ENCODE data around the gene ZNF70. TPM values are rescaled to one million over a fixed set of nuclear protein-coding genes. Genes with fewer than 3 reads are reported as not detected.

Gene ZNF70
- total and polyA plus RNA-seq, 10 of the 15 experiments (the other 5 are each of a cell fraction or from before 2014, with no cell fraction given): 0.15 to 2.3 (median 0.85) TPM

DNA sequence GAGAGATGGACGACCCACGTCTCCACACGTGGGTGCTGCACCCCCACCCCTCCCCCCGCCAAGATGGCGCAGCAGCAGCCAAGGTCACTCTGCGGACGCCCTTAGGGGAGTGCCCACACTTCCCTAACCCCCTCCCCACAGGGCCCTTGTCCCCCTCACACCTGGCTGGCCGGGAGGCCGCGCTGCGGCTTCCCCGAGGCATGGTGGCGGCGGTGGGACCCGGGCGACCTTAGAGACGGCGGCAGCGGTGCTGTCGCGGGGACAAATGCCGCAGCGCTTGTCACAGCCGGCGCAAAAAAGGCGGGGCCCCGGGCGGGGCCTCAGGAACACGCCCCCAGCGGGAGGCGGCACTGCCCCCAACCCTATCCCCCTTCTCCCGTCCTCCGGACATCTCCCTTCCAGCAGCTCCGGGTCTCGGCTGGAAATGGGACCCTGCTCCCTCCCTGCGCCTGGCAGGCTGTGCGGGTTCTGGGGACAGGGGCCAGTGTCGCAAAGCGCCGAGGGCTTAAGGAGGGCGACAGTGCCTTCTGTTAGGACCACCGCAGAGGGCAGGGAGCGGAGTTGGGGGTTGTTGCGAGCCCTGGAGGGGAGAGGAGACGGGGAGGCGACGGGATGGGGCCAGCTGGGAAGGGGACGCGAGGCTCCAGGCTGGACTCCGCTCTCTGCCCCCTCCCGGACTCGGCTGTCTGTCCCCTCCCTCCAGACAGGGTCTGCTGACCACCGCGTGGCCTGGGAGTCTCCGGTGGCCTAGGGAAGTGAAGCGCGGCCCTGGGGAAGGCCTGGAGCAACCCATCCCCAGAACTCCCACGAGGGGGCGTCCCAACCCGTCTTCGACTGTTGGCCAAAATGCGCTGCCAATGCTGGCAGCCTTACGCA is 17.0 kb upstream of the ZNF70 start, which contains the start of gene CHCHD10 (continued):
- TF ChIP-seq POLR2AphosphoS5 (IDR thresholded peaks at IDR 0.05; ENCODE audit: low read length) (peak; percentile 86), BACH1 (IDR thresholded peaks at IDR 0.05; ENCODE audit: borderline replicate concordance) (0 out of 2 replicates have a peak, but pooled peaks have one; percentile 50), CEBPB (IDR thresholded peaks at IDR 0.05; ENCODE audit: borderline replicate concordance in 1 of 2, low read depth in 2 of 2, low read length in 2 of 2) (no peak), RCOR1 (conservative IDR thresholded peaks at IDR 0.05; ENCODE audit: low read depth, low read length) (no peak), GATAD2B (conservative IDR thresholded peaks at IDR 0.05; ENCODE audit: low read depth) (peak; percentile 90), HDAC2 (IDR thresholded peaks at IDR 0.05) (no peak), MTA2 (IDR thresholded peaks at IDR 0.05; ENCODE audit: low read depth) (0 out of 2 replicates have a peak, but pooled peaks have one; percentile 13), YY1 (IDR thresholded peaks at IDR 0.05; ENCODE audit: low read depth, low read length) (peak; percentile 96), HDGF (IDR thresholded peaks at IDR 0.05) (peak; percentile 76), NFYB (IDR thresholded peaks at IDR 0.05; ENCODE audit: insufficient read depth, low read depth, low read length) (no peak), PAX5 (IDR thresholded peaks at IDR 0.05; ENCODE audit: borderline replicate concordance, low read depth, low read length) (0 out of 2 replicates have a peak, but pooled peaks have one; percentile 7), EED (IDR thresholded peaks at IDR 0.05; ENCODE audit: low read depth) (peak; percentile 45; the same call in 1 of the 2 replicates), MEF2A (IDR thresholded peaks at IDR 0.05; ENCODE audit: insufficient read depth, low read depth, low read length) (no peak), SPI1 (IDR thresholded peaks at IDR 0.05; ENCODE audit: borderline replicate concordance, insufficient read depth, low read depth, low read length) (peak; percentile 20; the same call in 1 of the 2 replicates), BHLHE40 (IDR thresholded peaks at IDR 0.05; ENCODE audit: borderline replicate concordance in 1 of 2, low read depth in 2 of 2, low read length in 1 of 2) (peak in 1 of 2 experiments; percentile 41; a peak in 1 of 4 replicates), POU2F2 (IDR thresholded peaks at IDR 0.05; ENCODE audit: borderline replicate concordance, low read depth, low read length) (0 out of 3 replicates have a peak, but pooled peaks have one; percentile 18), MEF2B (IDR thresholded peaks at IDR 0.05; ENCODE audit: partially characterized antibody, poor library complexity, severe bottlenecking) (peak; percentile 14), SMAD5 (IDR thresholded peaks at IDR 0.05; ENCODE audit: low read depth) (0 out of 2 replicates have a peak, but pooled peaks have one; percentile 28), CHD2 (IDR thresholded peaks at IDR 0.05; ENCODE audit: borderline replicate concordance, low read depth, low read length) (peak; percentile 49), KDM1A (IDR thresholded peaks at IDR 0.05; ENCODE audit: borderline replicate concordance) (no peak), NR2C1 (IDR thresholded peaks at IDR 0.05) (peak; percentile 52; the same call in 1 of the 2 replicates), SMARCA5 (IDR thresholded peaks at IDR 0.05) (peak; percentile 72; the same call in 1 of the 2 replicates)
- TF ChIP-seq, protein P1, sequence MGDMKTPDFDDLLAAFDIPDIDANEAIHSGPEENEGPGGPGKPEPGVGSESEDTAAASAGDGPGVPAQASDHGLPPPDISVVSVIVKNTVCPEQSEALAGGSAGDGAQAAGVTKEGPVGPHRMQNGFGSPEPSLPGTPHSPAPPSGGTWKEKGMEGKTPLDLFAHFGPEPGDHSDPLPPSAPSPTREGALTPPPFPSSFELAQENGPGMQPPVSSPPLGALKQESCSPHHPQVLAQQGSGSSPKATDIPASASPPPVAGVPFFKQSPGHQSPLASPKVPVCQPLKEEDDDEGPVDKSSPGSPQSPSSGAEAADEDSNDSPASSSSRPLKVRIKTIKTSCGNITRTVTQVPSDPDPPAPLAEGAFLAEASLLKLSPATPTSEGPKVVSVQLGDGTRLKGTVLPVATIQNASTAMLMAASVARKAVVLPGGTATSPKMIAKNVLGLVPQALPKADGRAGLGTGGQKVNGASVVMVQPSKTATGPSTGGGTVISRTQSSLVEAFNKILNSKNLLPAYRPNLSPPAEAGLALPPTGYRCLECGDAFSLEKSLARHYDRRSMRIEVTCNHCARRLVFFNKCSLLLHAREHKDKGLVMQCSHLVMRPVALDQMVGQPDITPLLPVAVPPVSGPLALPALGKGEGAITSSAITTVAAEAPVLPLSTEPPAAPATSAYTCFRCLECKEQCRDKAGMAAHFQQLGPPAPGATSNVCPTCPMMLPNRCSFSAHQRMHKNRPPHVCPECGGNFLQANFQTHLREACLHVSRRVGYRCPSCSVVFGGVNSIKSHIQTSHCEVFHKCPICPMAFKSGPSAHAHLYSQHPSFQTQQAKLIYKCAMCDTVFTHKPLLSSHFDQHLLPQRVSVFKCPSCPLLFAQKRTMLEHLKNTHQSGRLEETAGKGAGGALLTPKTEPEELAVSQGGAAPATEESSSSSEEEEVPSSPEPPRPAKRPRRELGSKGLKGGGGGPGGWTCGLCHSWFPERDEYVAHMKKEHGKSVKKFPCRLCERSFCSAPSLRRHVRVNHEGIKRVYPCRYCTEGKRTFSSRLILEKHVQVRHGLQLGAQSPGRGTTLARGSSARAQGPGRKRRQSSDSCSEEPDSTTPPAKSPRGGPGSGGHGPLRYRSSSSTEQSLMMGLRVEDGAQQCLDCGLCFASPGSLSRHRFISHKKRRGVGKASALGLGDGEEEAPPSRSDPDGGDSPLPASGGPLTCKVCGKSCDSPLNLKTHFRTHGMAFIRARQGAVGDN (IDR thresholded peaks at IDR 0.05): peak; percentile 82
- TF ChIP-seq, protein P2, sequence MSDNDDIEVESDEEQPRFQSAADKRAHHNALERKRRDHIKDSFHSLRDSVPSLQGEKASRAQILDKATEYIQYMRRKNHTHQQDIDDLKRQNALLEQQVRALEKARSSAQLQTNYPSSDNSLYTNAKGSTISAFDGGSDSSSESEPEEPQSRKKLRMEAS (IDR thresholded peaks at IDR 0.05; ENCODE audit: low read depth, low read length): no peak; the same call in none of the 2 replicates
- TF ChIP-seq, protein P3, sequence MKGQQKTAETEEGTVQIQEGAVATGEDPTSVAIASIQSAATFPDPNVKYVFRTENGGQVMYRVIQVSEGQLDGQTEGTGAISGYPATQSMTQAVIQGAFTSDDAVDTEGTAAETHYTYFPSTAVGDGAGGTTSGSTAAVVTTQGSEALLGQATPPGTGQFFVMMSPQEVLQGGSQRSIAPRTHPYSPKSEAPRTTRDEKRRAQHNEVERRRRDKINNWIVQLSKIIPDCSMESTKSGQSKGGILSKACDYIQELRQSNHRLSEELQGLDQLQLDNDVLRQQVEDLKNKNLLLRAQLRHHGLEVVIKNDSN (IDR thresholded peaks at IDR 0.05; ENCODE audit: borderline replicate concordance, extremely low read length, insufficient read depth, low read depth, low read length): peak; percentile 28
